ENCODE data around the gene ADGRG2. TPM values are rescaled to one million over a fixed set of nuclear protein-coding genes. Genes with fewer than 3 reads are reported as not detected.

ADGRG2 gene
- total RNA-seq, 3 donors from 2014 or later (not counting 1 experiment from before 2014, with no cell fraction given) = not detected

DNA sequence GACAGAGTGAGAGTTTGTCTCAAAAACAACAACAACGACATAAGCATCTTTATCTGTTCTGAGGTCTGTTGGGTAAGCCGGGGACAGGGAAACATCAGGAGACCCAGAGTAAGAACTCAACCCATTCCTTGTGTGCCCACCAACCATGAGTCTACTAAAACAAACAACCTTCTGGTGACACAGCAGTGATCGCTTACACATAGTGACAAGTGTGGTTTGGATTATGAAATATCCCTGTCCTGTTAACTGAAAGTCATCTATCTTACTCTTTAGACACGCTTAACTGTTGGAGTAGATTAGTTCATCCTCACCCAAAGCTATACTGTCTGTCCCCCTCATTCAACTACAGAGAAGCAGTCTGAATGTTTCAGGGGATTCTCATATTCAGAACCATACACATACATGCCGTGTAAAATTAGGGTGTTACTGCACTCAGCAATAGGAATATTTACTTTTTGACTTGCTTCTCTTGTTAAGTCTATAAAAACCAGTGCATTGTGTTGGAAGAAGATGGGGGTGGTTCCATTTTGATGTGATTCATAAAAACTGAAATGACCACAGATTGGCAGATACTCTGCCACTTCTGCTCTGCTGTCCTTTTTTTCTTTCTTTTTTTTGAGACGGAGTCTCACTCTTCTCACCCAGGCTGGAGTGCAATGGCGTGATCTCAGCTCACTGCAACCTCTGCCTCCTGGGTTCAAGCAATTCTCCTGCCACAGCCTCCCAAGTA, 165.8 kb downstream of the ADGRG2 start:
- H3K27me3 Mint-ChIP-seq (ENCODE audit: low read depth in 2 of 2) = no peaks in the 10 kb centered on the region
- H3K27me3 ChIP-seq (ENCODE audit: control insufficient read depth, insufficient read depth, low read length) = no peaks in the 10 kb centered on the region

DNA sequence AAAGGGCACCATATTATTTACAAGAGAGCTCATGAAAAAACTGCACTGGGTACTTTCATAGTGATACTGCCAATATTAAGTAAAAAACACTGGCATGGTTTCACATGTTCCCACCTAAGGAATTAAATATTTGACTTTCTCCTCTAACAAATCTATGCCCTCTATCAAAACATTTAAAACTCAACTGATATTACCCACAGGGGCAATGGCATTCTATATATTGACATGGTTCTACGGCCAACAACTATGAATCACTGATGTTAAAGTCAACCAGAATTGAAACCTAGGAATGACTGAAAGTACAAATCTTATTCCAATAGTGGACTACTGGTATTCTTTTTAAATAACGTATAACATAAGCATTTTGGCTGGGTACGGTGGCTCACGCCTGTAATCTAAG, 166.6 kb downstream of the ADGRG2 start:
- Mint-ChIP-seq H3K27me3 (ENCODE audit: low read depth in 2 of 2) (no peaks in the 10 kb centered on the region), H3K4me1 (peaks cover 15 to 24% of the 10 kb centered on the region in 2 donors), H3K9me3 (no peaks in the 10 kb centered on the region), H3K36me3 (no peaks in the 10 kb centered on the region), H3K27ac (no peak overlapping the region), H3K4me3 (no peak overlapping the region)
- DNase-seq (no peak), ATAC-seq (no peak)
- Histone ChIP-seq H3K36me3 (ENCODE audit: control insufficient read depth, insufficient read depth, low read length) (peaks cover 5% of the 10 kb centered on the region), H3K4me3 (ENCODE audit: low read length) (no peak overlapping the region), H3K27me3 (ENCODE audit: control insufficient read depth, insufficient read depth, low read length) (no peaks in the 10 kb centered on the region), H3K27ac (ENCODE audit: low read length) (no peak overlapping the region), H3K9me3 (ENCODE audit: control insufficient read depth, insufficient read depth, low read length) (no peaks in the 10 kb centered on the region), H3K4me1 (ENCODE audit: control insufficient read depth, insufficient read depth, low read length) (no peaks in the 10 kb centered on the region)
- 94% methylated on average over 4 of the region's 4 CpGs for WGBS (ENCODE audit: insufficient coverage)
- TF ChIP-seq, protein P1, sequence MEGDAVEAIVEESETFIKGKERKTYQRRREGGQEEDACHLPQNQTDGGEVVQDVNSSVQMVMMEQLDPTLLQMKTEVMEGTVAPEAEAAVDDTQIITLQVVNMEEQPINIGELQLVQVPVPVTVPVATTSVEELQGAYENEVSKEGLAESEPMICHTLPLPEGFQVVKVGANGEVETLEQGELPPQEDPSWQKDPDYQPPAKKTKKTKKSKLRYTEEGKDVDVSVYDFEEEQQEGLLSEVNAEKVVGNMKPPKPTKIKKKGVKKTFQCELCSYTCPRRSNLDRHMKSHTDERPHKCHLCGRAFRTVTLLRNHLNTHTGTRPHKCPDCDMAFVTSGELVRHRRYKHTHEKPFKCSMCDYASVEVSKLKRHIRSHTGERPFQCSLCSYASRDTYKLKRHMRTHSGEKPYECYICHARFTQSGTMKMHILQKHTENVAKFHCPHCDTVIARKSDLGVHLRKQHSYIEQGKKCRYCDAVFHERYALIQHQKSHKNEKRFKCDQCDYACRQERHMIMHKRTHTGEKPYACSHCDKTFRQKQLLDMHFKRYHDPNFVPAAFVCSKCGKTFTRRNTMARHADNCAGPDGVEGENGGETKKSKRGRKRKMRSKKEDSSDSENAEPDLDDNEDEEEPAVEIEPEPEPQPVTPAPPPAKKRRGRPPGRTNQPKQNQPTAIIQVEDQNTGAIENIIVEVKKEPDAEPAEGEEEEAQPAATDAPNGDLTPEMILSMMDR (IDR thresholded peaks at IDR 0.05) = no peak
- intact Hi-C loops (cut with micrococcal nuclease) = no loop called here

More for the DNA sequence above, 165.8 kb downstream of the ADGRG2 start:
- Histone ChIP-seq H3K4me1 (ENCODE audit: control insufficient read depth, insufficient read depth, low read length) (no peaks in the 10 kb centered on the region), H3K4me3 (ENCODE audit: low read length) (no peak overlapping the region), H3K27ac (ENCODE audit: low read length) (no peak overlapping the region), H3K36me3 (ENCODE audit: control insufficient read depth, insufficient read depth, low read length) (no peaks in the 10 kb centered on the region), H3K9me3 (ENCODE audit: control insufficient read depth, insufficient read depth, low read length) (no peaks in the 10 kb centered on the region)
- Mint-ChIP-seq H3K4me3 (no peak overlapping the region), H3K9me3 (no peaks in the 10 kb centered on the region), H3K36me3 (no peaks in the 10 kb centered on the region), H3K4me1 (peaks cover 15 to 26% of the 10 kb centered on the region in 2 donors), H3K27ac (no peak overlapping the region)
- no peak for DNase-seq
- peak in 1 of 3 donors; percentile 64 for ATAC-seq
- WGBS (ENCODE audit: insufficient coverage) = 81% methylated on average over 4 of the region's 7 CpGs
- intact Hi-C loops (cut with micrococcal nuclease) = no loop called here
- TF ChIP-seq, protein P1 (IDR thresholded peaks at IDR 0.05) = no peak

DNA sequence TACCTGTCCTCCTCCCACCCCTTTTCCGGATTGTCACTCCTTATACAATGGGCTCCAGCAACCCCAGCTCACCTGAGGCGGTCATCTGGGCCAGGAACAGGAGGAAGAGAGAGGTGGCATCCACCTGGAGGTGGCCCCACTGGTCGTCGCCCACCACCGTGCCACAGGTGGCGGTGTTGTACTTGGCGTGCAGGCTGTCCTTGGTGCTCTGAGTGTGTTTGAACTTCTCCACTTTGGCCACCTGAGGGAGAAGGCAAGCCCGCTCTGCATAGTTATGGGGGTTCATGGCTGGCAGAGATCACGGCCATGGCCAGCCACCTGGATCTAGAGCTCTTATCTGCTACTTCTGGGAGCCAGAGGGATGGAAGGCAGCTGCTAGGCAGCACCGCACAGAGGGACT, 171.2 kb downstream of the ADGRG2 start:
- Mint-ChIP-seq H3K27ac (no peak overlapping the region), H3K9me3 (no peaks in the 10 kb centered on the region), H3K27me3 (ENCODE audit: low read depth in 2 of 2) (no peaks in the 10 kb centered on the region), H3K36me3 (no peaks in the 10 kb centered on the region), H3K4me3 (no peak overlapping the region), H3K4me1 (peaks cover 0 to 4% of the 10 kb centered on the region in 2 donors)
- Histone ChIP-seq H3K9me3 (ENCODE audit: control insufficient read depth, insufficient read depth, low read length) (no peaks in the 10 kb centered on the region), H3K27ac (ENCODE audit: low read length) (no peak overlapping the region), H3K27me3 (ENCODE audit: control insufficient read depth, insufficient read depth, low read length) (no peaks in the 10 kb centered on the region), H3K36me3 (ENCODE audit: control insufficient read depth, insufficient read depth, low read length) (peaks cover 9% of the 10 kb centered on the region), H3K4me1 (ENCODE audit: control insufficient read depth, insufficient read depth, low read length) (no peaks in the 10 kb centered on the region), H3K4me3 (ENCODE audit: low read length) (no peak overlapping the region)
- 93% methylated on average over 9 of the region's 10 CpGs for WGBS (ENCODE audit: insufficient coverage)
- intact Hi-C loops (cut with micrococcal nuclease) = no loop called here
- TF ChIP-seq, protein P1 (IDR thresholded peaks at IDR 0.05) = no peak
- no peak for DNase-seq
- no peak for ATAC-seq

DNA sequence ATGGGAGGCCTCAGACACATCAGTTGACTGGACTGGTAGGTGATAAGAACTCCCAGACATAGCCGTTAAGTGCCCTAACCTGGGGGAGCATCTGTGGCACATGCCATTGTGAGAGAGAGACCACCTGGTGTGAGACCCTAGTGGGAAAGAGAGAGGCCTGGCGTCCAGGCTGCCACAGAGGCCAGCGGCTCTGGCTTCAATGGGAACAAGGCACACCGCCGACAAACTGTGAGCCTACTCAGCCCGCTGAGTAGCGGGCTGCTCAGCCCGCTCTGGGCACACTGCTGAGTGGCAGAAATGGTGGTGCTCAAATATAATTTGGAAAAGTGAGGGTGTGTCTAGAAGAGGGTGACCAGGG, 172.3 kb downstream of the ADGRG2 start:
- Mint-ChIP-seq H3K27me3 (ENCODE audit: low read depth in 2 of 2) (no peaks in the 10 kb centered on the region), H3K4me1 (peaks cover 0 to 4% of the 10 kb centered on the region in 2 donors), H3K27ac (no peak overlapping the region), H3K36me3 (no peaks in the 10 kb centered on the region), H3K9me3 (no peaks in the 10 kb centered on the region), H3K4me3 (no peak overlapping the region)
- Histone ChIP-seq H3K27me3 (ENCODE audit: control insufficient read depth, insufficient read depth, low read length) (no peaks in the 10 kb centered on the region), H3K36me3 (ENCODE audit: control insufficient read depth, insufficient read depth, low read length) (peaks cover 9% of the 10 kb centered on the region), H3K4me1 (ENCODE audit: control insufficient read depth, insufficient read depth, low read length) (no peaks in the 10 kb centered on the region), H3K9me3 (ENCODE audit: control insufficient read depth, insufficient read depth, low read length) (no peaks in the 10 kb centered on the region), H3K27ac (ENCODE audit: low read length) (no peak overlapping the region), H3K4me3 (ENCODE audit: low read length) (no peak overlapping the region)
- 98% methylated on average over 8 of the region's 8 CpGs for WGBS (ENCODE audit: insufficient coverage)
- TF ChIP-seq, protein P1 (IDR thresholded peaks at IDR 0.05) = no peak
- DNase-seq (no peak), ATAC-seq (no peak)
- intact Hi-C loops (cut with micrococcal nuclease) = no loop called here

Data from natural killer cell (primary cell).